ENCODE measurements around the gene SPIRE1.

GRCh38 chr18:12438257-12438656, 219.7 kb downstream of the SPIRE1 start:
- TF ChIP-seq CTCF (IDR thresholded peaks at IDR 0.05; ENCODE audit: low read depth, low read length) (no peak), POLR2A (IDR thresholded peaks at IDR 0.05; ENCODE audit: extremely low read depth, insufficient read length) (no peak), MAX (IDR thresholded peaks at IDR 0.05; ENCODE audit: low read depth, low read length) (no peak)

All from NB4 (cell line).